Measurements from ENCODE around the gene KCNQ1OT1. TPM values are rescaled to one million over a fixed set of nuclear protein-coding genes. Genes with fewer than 3 reads are reported as not detected.

KCNQ1OT1 gene
- total and polyA plus RNA-seq, 9 donors, result 0.43 to 11.5 (median 5.2) TPM

DNA sequence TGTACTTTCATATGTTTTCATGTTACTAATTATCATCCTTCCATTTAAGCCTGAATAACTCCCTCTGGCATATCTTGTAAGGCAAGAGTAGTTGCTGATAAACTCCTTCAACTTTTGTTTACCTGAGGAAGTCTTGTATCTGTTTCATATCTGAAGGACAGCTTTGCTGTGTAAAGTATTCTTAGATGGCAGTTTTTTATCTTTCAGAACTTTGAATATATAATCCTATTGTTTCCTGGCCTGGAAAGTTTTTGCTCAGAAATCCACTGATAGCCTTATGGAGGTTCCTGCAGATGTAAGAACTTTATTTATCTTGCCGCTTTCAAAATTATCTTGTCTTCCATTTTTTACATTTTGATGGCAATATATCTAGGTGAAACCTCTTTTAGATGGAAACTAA is 69.1 kb downstream of the KCNQ1OT1 start:
- H3K27ac ChIP-seq, result no peak overlapping the region
- H3K27me3 ChIP-seq, result no peaks in the 10 kb centered on the region
- 84 to 98% (median 97%) methylated on average over 1 of the region's 1 CpG for WGBS, 3 donors
- TF ChIP-seq EP300 (IDR thresholded peaks at IDR 0.05) (no peak), CTCF (IDR thresholded peaks at IDR 0.05) (no peak), POLR2A (IDR thresholded peaks at IDR 0.05) (no peak)
- H3K9me3 ChIP-seq, result no peaks in the 10 kb centered on the region
- no peaks in the 10 kb centered on the region for H3K4me1 ChIP-seq (ENCODE audit: insufficient read depth)
- no peaks in the 10 kb centered on the region for H3K36me3 ChIP-seq
- intact Hi-C loops (cut with DNase I), result no loop called here
- no peak for DNase-seq
- H3K4me3 ChIP-seq, result no peak overlapping the region

DNA sequence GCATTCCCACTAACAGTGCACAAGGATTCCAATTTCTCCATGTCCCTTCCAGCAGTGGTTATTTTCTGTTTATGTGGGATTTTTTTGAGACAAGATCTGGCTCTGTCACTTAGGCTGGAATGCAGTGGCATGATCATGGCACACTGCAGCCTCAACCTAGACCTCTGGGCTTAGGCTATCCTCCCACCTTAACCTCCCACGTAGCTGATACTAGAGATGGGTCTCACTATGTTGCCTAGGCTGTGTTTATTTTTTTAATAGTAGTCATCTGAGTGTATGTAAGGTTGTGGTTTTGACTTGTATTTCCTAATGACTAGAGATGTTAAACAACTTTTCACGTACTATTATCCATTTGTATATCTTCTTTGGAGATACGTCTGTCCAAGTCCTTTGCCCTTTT is 74.6 kb downstream of the KCNQ1OT1 start:
- H3K27me3 ChIP-seq, result no peaks in the 10 kb centered on the region
- H3K4me3 ChIP-seq, result no peak overlapping the region
- no peak for DNase-seq
- H3K4me1 ChIP-seq (ENCODE audit: insufficient read depth), result no peaks in the 10 kb centered on the region
- TF ChIP-seq EP300 (IDR thresholded peaks at IDR 0.05) (no peak), CTCF (IDR thresholded peaks at IDR 0.05) (no peak), POLR2A (IDR thresholded peaks at IDR 0.05) (no peak)
- WGBS, 3 donors, result 58 to 61% (median 60%) methylated on average over 3 of the region's 3 CpGs
- H3K9me3 ChIP-seq, result no peaks in the 10 kb centered on the region
- intact Hi-C loops (cut with DNase I), result no loop called here
- no peak overlapping the region for H3K27ac ChIP-seq
- no peaks in the 10 kb centered on the region for H3K36me3 ChIP-seq

DNA sequence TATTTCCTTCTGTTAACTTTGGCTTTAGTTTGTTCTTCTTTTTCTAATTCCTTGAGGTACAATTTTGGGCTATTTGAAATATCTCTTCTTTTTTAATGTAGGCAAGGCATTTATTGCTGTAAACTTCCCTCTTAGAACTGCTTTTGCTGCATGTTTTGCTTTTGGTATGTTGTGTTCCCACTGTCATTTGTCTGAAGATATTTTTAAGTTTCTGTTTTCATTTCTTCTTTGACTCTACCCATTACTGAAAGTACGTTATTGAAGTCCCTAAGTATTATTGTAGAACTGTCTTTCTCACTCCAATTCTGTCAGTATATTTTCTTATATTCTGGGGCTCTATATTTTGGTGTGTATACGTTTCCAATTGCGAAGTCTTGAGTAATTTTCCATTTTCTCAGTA is 77.9 kb downstream of the KCNQ1OT1 start:
- no peaks in the 10 kb centered on the region for H3K36me3 ChIP-seq
- H3K27ac ChIP-seq, result no peak overlapping the region
- WGBS, 3 donors, result 24 to 30% (median 29%) methylated on average over 3 of the region's 3 CpGs
- H3K27me3 ChIP-seq, result no peaks in the 10 kb centered on the region
- no peaks in the 10 kb centered on the region for H3K4me1 ChIP-seq (ENCODE audit: insufficient read depth)
- no peak for DNase-seq
- intact Hi-C loops (cut with DNase I), result no loop called here
- H3K9me3 ChIP-seq, result no peaks in the 10 kb centered on the region
- H3K4me3 ChIP-seq, result no peak overlapping the region
- TF ChIP-seq EP300 (IDR thresholded peaks at IDR 0.05) (no peak), CTCF (IDR thresholded peaks at IDR 0.05) (no peak), POLR2A (IDR thresholded peaks at IDR 0.05) (no peak)

DNA sequence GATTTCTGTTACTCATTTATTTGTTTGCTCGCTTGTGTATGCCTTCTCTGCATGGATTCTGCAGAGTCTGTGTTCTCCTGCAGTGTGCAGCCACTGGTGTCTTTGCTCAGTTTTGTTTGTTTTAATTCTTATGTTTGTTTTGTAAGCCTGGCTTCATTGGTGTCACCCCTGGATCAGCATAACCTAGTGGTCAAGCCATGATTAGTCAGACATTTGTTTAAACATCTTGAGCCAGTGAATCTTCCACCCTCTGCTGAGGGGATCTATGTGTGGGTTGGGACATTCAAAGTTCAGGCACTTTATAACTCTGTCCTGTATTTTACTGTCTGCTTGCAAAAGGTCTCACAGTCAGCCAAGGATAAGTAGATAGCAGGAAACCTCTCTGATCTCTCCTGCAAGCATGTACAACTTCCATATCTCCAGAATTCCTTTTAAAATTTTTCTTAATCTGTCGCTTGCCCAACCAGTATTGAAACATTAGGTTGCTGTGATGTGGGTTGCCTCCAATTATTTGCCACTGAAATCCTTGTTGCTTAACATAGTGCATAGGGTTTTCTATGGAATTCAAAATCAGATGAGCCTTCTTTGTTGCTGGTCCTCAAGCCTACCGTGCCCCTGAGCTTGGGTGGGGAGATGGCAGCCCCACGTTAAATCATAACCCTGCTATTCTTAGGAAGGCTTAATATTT is 86.8 kb downstream of the KCNQ1OT1 start:
- no peaks in the 10 kb centered on the region for H3K27me3 ChIP-seq
- no peaks in the 10 kb centered on the region for H3K4me1 ChIP-seq (ENCODE audit: insufficient read depth)
- TF ChIP-seq EP300 (IDR thresholded peaks at IDR 0.05), result no peak
- no peak for TF ChIP-seq CTCF (IDR thresholded peaks at IDR 0.05)
- no peak for TF ChIP-seq POLR2A (IDR thresholded peaks at IDR 0.05)
- no peak overlapping the region for H3K27ac ChIP-seq
- intact Hi-C loops (cut with DNase I), result no loop called here
- H3K4me3 ChIP-seq, result no peak overlapping the region
- 68 to 87% (median 79%) methylated on average over 4 of the region's 4 CpGs for WGBS, 3 donors
- H3K9me3 ChIP-seq, result peaks cover 0 to 3% of the 10 kb centered on the region in 2 donors
- DNase-seq, result no peak
- no peaks in the 10 kb centered on the region for H3K36me3 ChIP-seq
